GM19468 (cell line): ENCODE data around the gene EML4.

Experiments
- ATAC-seq: cut with Tn5 transposase; IDR thresholded peaks from one replicate; pipeline ENCODE4 v1.9.1; 2021; ENCODE audit warnings: mild to moderate bottlenecking, moderate library complexity, moderate number of reproducible peaks; ENCODE audit not compliant: unreplicated experiment; ENCODE audit errors: extremely low read depth

Gene EML4

DNA sequence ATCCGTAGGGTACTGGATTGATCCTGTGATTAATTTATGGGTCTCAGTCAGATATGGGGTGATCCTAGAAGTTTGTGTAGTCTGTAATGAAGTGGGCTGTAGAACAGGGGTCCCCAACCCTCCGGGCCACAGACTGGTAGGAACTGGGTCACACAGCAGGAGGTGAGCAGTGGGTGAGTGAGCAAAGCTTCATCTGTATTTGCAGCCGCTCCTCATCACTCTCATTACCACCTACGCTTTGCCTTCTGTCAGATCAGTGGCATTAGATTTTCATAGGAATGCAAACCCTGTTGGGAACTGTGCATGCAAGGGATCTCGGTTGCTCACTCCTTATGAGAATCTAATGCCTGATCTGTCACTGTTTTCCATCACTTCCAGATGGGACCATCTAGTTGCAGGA, 48.8 kb downstream of the EML4 start:
- no peak for ATAC-seq

DNA sequence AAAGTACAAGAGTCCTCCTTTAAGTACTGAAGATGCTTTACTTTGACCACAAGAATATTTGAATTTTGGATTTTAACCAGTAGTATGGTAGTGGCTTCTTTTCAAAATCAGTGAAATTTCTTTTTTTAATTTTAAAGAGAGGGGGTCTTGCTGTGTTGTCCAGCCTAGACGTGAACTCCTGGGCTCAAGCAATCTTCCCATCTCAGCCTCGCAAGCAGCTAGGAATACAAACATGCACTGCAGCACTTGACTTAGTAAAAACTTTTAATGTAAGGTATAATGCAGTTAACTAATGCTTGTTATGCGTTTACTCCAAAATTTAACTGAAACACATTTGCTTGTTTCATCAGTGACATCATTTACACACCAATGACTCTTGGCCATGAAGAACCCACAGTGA, 49.6 kb downstream of the EML4 start:
- no peak for ATAC-seq

DNA sequence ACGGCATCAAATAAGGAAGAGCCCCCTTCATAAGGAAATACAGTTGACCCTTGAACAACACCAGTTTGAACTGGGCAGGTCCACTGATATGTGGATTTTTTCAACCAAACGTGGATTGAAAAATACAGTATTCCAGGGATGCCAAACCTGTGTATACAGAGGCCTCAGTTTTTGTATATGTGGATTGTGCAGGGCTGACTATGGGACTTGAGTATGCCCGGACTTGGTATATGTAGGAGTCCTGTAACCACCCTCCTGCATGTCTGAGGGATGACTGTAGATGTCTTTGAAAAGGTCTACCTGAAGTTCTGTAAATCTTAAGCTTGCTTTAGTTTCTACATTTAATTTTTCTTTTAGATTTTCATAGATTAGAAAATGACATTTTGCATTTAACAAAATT, 50.0 kb downstream of the EML4 start:
- ATAC-seq, result no peak

DNA sequence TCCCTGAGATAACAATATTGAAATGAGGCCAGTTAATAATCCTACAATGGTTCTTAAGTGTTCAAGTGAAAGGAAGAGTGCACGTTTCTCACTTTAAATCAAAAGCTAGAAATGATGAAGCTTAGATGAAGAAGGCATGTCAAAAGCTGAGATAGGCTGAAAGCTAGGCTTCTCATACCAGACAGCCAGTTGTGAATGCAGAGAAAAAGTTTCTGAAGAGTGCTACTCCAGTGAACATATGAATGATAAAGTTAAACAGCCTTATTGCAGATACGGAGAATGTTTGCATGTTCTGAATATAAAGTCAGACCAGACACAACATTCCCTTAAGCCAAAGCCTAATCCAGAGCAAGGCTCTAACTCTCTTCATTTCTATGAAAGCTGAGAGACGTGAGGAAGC, 51.4 kb downstream of the EML4 start:
- no peak for ATAC-seq

DNA sequence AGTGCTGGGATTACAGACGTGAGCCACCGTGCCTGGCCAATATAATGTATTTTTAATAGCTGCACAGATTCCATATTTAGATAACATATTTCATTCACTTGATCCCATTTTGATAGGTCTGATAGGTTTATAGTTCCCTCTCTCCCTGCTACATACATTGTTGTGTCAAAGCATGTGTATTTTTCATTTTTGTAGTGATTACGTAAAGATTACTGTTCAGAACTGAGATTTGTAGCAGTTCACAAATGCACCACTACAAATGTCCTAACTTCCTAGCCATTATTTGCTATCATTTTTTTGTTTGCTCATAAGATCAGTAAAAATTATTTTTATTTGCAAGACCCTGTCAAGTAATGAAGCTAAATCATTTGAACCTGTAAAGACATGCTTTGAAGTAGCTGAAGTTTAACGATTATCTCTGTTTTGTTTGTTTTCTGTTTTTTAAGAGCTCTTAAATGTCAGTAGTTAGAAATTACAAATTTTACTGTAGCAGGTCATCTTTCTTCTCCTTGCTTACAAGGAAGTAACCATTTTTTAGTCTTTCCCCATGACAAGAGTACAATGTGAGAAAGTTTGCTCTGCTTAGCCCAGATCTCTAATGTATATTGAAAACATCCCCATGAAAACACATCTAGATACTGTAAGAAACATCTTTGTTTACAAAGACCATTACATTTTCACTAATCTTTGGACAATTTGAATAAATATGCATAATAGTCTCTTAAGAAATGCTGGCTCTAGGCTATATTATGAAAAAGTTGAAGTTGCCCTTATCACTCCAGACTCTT, 54.1 kb downstream of the EML4 start:
- no peak for ATAC-seq

DNA sequence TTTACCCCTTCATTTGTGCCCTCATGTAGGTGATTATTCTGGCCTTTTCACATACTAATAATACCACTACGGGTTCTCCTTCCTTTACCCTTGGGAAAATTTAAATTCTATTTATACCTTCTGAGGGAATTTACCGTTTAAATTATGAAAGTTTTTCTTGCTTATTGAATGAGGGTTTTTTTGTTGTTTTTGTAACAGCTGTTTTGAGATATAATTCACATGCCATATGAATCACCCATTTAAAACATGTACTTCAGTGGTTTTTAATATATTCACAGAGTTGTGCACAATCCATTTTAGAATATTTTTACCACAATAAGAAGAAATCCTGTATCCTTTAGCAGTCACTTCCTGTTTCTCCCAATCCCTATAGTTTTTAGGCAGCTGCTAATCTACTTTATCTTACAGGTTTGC, 54.7 kb downstream of the EML4 start:
- ATAC-seq, result no peak

DNA sequence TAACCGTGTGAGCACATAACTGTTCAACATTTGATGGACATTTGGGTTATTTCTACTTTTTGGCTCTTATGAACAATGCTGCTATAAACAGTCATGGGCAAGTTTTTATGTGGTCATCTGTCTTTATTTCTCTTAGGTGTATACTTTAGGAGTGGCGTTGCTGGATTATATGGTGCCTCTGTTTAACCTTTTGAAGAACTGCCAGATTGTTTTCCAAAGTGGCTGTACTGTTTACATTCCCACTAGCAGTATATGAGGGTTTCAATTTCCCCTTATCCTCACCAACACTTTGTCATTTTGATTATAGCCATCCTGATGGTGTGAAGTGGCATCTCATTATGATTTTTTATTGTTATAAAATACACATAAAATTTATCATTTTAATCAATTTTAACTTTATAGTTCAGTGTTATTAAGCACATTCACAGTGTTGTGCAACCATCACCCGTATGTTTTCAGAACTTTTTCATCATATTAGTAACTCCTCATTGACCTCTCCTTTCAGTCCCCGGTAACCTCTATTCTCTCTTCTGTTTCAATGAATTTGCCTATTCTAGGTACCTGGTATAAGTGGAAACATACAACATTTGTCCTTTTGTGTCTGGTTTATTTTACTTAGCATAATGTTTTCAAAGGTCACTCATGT, 55.4 kb downstream of the EML4 start:
- ATAC-seq, result no peak

DNA sequence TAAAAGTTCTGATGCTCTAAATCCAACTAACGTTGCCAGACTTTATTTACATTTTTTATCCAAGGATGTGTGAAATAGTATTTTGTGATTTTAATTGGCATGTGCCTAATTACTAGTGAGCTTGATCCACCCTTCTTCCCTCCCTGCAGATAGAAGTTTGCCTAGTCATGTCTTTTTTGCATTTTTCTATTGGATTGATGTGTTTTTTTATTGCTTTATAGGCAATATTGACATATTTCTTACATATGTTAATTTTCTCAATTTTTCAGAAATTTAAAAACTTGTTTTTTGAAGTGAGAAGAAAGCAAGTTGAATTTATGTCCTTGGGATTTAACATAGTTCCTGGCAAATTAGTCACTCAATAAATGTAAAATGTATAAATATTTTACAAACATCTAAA, 56.4 kb downstream of the EML4 start:
- no peak for ATAC-seq

DNA sequence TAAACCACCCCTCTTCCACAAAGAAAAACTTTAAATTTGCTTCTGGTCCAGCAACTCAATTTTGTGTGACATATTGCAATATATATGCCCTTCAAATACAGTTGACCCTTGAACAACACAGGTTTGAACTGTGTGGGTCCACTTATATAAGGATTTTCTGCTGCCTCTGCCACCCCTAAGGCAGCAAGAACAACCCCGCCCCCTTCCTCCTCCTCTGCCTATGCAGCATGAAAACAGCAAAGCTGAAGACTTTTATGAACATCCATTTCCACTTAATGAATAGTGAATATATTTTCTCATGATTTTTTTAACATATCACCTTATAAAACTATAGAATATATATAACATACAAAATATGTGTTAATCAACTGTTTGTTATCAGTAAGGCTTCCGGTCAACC, 58.3 kb downstream of the EML4 start:
- no peak for ATAC-seq

DNA sequence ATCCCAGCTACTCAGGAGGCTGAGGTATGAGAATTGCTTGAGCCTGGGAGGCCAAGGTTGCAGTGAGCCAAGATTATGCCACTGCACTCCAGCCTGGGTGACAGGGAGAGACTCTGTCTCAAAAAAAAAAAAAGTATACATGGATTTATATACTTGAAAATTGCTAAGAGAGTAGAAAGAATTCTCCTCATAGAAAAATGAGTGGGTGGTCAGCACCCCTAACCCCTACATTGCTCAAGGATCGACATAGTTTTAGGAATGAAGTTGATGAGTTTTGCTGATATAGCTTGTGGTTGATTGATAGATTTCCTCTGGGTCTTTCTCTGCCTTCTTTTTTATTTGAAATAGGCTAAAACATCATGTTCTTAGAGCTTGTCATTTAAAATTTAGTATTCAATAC, 58.9 kb downstream of the EML4 start:
- no peak for ATAC-seq

DNA sequence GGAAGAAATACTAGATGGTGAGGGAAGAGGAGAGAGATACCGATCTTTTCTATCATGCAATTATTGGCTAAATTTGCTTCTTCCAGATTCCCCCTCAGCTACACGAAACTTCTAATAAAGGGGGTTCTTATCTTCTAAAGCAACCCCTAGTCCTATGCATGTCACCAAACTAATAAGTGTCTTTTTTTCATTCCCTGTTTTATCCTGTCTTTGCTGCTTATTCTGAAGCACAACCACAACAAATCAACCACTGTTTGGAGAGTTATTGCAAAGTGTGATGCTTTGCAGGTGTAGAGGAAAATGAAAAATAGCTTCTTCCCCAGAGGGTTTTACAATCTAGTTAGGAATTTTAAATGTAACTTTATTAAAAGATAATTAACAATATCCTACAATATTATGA, 60.8 kb downstream of the EML4 start:
- ATAC-seq, result no peak

DNA sequence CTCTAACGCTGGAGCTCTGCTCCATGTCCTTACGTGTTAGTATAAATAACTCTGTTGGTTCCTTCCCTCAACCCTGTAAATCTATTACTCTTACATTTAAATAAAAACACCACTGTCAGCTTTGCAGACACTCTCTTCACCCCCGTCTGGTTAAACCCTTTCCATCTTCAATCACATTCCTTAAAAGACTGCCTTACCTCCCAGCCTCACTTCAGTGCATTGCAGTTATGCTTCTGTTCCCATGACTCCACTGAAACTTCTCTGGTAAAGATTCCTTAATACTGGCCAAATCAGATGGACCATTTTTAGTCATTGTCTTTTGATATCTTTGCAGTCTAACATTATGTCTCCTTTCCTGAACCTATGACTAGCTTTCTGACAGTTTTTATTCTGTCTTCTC, 61.7 kb downstream of the EML4 start:
- no peak for ATAC-seq

DNA sequence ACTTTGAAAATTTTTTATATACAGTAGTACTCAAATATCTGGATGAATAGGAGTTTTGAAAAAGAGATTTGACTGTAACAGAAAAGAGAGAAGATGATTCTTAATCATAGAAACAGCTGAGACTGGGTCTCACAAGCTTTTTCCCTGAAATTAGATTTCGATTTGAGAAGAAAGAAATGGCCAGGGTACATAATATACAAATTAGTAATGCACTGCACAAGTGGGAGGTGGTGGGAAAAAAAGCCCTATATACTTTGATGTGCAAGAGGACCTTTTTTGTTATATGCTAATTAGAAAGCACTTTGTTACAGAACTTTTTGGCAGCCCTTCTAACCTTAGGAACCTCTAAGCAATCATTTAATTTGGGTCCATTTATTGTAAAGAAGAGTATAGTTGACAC, 62.9 kb downstream of the EML4 start:
- no peak for ATAC-seq

DNA sequence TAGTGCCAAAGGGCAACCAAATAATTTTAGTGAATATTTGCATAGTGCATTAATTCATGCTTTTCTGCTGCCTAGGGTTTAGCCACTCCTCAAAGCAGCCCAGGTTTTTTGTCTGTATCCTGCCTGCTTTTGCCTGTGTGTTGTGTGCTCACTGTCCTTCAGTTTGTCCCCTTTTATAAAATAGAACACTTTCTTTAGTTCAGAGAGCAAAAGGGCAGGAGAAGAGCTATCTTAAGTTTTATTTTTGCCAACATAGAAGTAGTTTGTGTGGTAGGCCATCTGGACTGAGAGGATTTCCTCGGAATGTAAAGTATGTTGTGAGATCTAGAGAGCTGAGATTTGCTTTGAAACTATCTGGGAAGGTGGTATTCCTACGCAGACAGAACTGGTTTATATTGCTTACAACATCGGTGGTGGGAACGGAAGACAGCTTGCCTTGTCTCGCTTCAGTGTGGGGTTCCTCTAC, 64.9 kb downstream of the EML4 start:
- ATAC-seq, result no peak

DNA sequence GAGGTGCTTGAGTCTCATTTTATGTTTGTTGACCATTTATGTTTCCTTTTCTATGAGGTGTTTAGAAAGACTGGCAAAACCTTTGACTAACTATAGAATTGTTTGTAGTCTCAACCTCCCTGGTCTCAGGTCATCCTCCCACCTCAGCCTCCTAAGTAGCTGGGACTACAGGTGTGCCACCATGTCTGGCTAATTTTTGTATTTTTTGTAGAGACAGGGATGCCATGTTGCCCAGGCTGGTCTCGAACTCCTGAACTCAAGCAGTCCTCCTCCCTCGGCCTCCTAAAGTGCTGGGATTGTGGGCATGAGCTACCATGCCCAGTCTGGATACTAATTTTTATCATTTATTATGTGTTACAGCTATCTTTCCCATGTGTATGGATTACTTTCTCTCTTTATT, 67.8 kb downstream of the EML4 start:
- ATAC-seq, result no peak

DNA sequence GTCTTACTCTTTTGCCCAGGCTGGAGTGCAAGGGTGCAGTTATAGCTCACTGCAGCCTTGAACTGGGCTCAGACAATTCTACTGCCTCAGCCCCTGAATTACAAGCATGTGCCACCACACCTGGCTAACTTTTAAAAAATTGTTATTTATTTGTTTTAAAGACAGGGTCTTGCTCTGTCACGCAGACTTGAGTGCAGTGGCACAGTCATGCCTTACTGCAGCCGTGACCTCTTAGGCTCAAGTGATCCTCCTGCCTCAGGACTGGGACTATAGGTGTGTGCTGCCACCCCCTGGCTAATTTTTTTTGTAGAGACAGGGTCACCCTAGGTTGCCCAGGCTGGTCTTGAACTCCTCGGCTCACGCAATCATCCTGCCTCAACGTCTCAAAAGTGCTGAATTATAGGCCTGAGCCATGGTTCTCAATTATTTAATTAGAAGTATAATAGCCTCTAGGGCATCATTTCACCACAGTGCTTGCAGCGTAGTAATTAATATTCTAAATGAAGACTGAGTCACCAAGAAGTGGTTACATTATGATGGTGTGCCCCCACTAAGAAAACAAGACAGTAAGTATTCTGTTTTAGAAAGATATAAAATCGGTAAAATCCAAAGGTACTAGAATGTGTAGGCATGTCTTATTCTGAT, 69.6 kb downstream of the EML4 start:
- ATAC-seq, result peak; percentile 61

DNA sequence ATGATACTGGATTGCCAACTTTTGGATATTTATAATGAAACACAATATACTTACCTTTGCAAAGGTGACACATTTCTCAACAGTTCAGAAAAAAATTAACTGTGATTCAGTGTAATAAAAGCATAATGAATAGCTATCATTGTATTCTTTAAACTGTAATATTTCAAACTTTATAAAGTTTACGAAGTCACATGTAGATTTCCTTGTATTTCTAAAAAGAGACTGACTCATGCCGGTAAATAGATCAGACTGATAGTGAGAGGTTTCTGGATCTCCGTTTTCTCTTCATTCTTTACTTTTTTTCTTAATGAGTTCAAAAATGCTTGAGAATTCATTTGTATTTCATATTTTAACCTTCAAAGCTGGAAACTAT, 70.1 kb downstream of the EML4 start:
- no peak for ATAC-seq

DNA sequence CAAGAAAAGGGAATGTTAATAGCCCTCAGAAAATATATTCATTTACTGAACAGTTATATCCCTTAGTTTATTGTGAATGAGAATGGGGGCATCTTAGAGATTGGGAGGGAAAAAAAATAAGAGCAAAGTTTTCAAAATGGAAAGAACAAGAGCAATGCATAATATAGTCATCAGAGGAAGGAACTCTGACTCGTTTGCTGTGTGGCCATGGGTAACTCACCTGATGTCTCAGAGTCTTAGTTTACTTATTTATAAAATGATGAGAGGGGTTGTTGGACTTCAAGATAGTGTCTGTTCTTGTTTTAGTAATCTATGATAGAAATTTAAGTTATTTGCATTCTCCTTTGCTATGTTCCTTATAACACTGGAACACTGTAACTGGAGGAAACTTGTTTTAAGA, 70.7 kb downstream of the EML4 start:
- no peak for ATAC-seq

DNA sequence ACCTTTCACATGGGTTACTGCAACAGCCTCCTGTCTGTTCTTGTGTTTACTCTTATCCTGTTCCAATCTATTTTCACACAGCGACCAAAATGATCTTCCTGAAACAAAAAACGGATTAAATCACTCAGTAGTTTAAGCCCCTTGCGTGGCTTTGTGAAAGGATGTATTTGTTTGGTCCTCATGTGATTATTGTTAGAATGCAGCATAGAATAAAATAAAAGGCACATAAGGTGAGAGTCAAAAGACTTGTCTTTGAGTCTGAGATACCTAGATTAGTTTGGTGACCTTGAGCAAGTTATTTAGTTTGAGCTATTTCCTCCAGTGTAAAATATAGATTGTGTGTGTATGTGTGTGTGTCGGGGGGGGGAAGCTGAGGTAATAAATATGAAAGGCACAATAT, 72.4 kb downstream of the EML4 start:
- ATAC-seq, result no peak

DNA sequence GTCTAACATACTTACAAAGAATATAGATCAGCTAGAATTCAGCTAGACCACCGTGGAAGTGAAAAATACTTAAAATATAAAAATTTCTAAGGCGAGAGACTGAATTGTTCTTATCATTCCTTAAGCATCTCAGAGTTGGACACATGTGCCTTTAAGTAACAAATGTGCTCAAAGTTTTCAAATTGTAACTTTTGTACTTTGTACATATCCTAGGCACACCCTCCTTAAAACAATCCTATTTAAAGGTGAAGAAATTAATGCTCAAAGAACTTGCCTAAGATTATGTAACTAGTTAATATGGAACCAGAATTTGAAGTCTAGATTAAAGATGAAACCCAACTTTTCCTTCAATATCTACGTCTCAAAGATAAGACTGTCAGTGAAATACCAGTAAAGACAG, 74.1 kb downstream of the EML4 start:
- no peak for ATAC-seq

DNA sequence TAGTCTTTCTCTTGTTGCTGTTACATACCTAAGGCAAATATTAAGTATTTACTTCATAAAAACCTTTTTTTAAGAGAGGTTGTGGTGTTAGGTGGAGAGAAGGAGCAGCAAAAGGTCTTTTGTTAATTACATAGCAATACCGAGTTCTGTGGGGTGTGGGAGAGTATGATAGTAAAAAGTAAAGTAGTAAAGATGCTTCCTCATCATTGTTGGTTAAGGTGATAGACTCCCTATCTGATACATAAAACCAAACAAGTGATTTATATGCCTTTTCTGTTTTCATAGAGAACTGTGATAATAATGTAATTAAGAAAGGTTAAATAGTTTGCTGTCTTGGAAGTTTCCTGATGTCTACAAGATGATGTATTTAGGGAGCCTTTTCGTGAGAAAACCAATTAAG, 75.4 kb downstream of the EML4 start:
- no peak for ATAC-seq

DNA sequence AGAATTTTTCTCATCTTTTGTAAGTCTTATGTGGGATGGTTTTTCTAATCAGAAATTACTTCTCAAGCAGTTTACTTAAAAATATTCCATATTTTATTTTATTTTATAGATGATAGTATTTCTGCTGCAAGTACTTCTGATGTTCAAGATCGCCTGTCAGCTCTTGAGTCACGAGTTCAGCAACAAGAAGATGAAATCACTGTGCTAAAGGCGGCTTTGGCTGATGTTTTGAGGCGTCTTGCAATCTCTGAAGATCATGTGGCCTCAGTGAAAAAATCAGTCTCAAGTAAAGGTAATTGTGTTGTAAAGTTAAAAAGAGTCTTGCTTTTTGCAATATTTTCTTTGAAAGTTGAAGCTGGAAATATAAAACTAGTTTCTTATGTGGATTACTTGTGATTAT, 76.2 kb downstream of the EML4 start:
- ATAC-seq, result no peak
